Measurements from ENCODE around the gene BEND3. TPM values are rescaled to one million over a fixed set of nuclear protein-coding genes. Genes with fewer than 3 reads are reported as not detected.

The BEND3 gene
- total and polyA plus RNA-seq, 2 donors from 2014 or later: 1.1 to 3.6 TPM

GRCh38 chr6:107107791-107108190 is 7.5 kb downstream of the BEND3 start:
- no peaks in the 10 kb centered on the region for H3K4me1 ChIP-seq (ENCODE audit: control insufficient read depth in 2 of 3, insufficient read depth in 2 of 3, low read depth in 1 of 3, low read length in 3 of 3)
- intact Hi-C loops (cut with DNase I): no loop called here
- DNase-seq (no peak), FAIRE-seq (no peak)
- no peaks in the 10 kb centered on the region for H3K9me3 ChIP-seq (ENCODE audit: control insufficient read depth in 2 of 3, insufficient read depth in 1 of 3, low read length in 3 of 3)
- TF ChIP-seq CTCF (IDR thresholded peaks at IDR 0.05; ENCODE audit: borderline replicate concordance, extremely low read depth, insufficient read depth): no peak
- no peaks in the 10 kb centered on the region for H3K36me3 ChIP-seq (ENCODE audit: control insufficient read depth in 2 of 3, insufficient read depth in 3 of 3, low read length in 3 of 3)
- H3K27ac ChIP-seq (ENCODE audit: low read depth in 2 of 2, low read length in 2 of 2): no peak overlapping the region
- no peak overlapping the region for H3K9ac ChIP-seq (ENCODE audit: low read length in 3 of 3)
- H3K27me3 ChIP-seq (ENCODE audit: control insufficient read depth, insufficient read depth, low read length): no peaks in the 10 kb centered on the region
- H3K4me3 ChIP-seq (ENCODE audit: low read length in 3 of 3): no peak overlapping the region

- H3K9me3 ChIP-seq (ENCODE audit: control insufficient read depth in 2 of 3, insufficient read depth in 1 of 3, low read length in 3 of 3): no peaks in the 10 kb centered on the region
- H3K4me1 ChIP-seq (ENCODE audit: control insufficient read depth in 2 of 3, insufficient read depth in 2 of 3, low read depth in 1 of 3, low read length in 3 of 3): no peaks in the 10 kb centered on the region
- no peak overlapping the region for H3K4me3 ChIP-seq (ENCODE audit: low read length in 3 of 3)
- no peaks in the 10 kb centered on the region for H3K36me3 ChIP-seq (ENCODE audit: control insufficient read depth in 2 of 3, insufficient read depth in 3 of 3, low read length in 3 of 3)
- FAIRE-seq (no peak), DNase-seq (no peak)
- no peak for TF ChIP-seq CTCF (IDR thresholded peaks at IDR 0.05; ENCODE audit: borderline replicate concordance, extremely low read depth, insufficient read depth)
- intact Hi-C loops (cut with DNase I): no loop called here
- no peak overlapping the region for H3K27ac ChIP-seq (ENCODE audit: low read depth in 2 of 2, low read length in 2 of 2)
- H3K27me3 ChIP-seq (ENCODE audit: control insufficient read depth, insufficient read depth, low read length): no peaks in the 10 kb centered on the region
- no peak overlapping the region for H3K9ac ChIP-seq (ENCODE audit: low read length in 3 of 3)
Measured at GRCh38 chr6:107106165-107106564, 9.2 kb downstream of the BEND3 start.

GRCh38 chr6:107105511-107106116 is 9.7 kb downstream of the BEND3 start:
- Histone ChIP-seq H3K27ac (ENCODE audit: low read depth in 2 of 2, low read length in 2 of 2) (no peak overlapping the region), H3K4me1 (ENCODE audit: control insufficient read depth in 2 of 3, insufficient read depth in 2 of 3, low read depth in 1 of 3, low read length in 3 of 3) (no peaks in the 10 kb centered on the region), H3K36me3 (ENCODE audit: control insufficient read depth in 2 of 3, insufficient read depth in 3 of 3, low read length in 3 of 3) (no peaks in the 10 kb centered on the region), H3K27me3 (ENCODE audit: control insufficient read depth, insufficient read depth, low read length) (no peaks in the 10 kb centered on the region), H3K9ac (ENCODE audit: low read length in 3 of 3) (no peak overlapping the region), H3K4me3 (ENCODE audit: low read length in 3 of 3) (no peak overlapping the region), H3K9me3 (ENCODE audit: control insufficient read depth in 2 of 3, insufficient read depth in 1 of 3, low read length in 3 of 3) (no peaks in the 10 kb centered on the region)
- no peak for FAIRE-seq
- intact Hi-C loops (cut with DNase I): no loop called here
- DNase-seq: no peak
- TF ChIP-seq CTCF (IDR thresholded peaks at IDR 0.05; ENCODE audit: borderline replicate concordance, extremely low read depth, insufficient read depth): no peak

- H3K27ac ChIP-seq (ENCODE audit: low read depth in 2 of 2, low read length in 2 of 2): no peak overlapping the region
- no peaks in the 10 kb centered on the region for H3K9me3 ChIP-seq (ENCODE audit: control insufficient read depth in 2 of 3, insufficient read depth in 1 of 3, low read length in 3 of 3)
- no peak for TF ChIP-seq CTCF (IDR thresholded peaks at IDR 0.05; ENCODE audit: borderline replicate concordance, extremely low read depth, insufficient read depth)
- H3K27me3 ChIP-seq (ENCODE audit: control insufficient read depth, insufficient read depth, low read length): no peaks in the 10 kb centered on the region
- intact Hi-C loops (cut with DNase I): no loop called here
- H3K9ac ChIP-seq (ENCODE audit: low read length in 3 of 3): no peak overlapping the region
- no peak for DNase-seq
- H3K4me3 ChIP-seq (ENCODE audit: low read length in 3 of 3): no peak overlapping the region
- H3K36me3 ChIP-seq (ENCODE audit: control insufficient read depth in 2 of 3, insufficient read depth in 3 of 3, low read length in 3 of 3): no peaks in the 10 kb centered on the region
- no peak for FAIRE-seq
- H3K4me1 ChIP-seq (ENCODE audit: control insufficient read depth in 2 of 3, insufficient read depth in 2 of 3, low read depth in 1 of 3, low read length in 3 of 3): no peaks in the 10 kb centered on the region
Measured at GRCh38 chr6:107103082-107103481, 12.2 kb downstream of the BEND3 start.

Measured in kidney (tissue), 14 donors.